RWPE2 (cell line): Measurements from ENCODE around the gene TP53I3.

Experiments
- ATAC-seq: fragments of 200-7000 bp; cut with Tn5 transposase; 3 replicates; pipeline ENCODE4 v1.9.1; 2021; ENCODE audit warnings: low read depth
- DNase-seq: peaks from one replicate; pipeline ENCODE4 v3.0.0-alpha.2; 2020; ENCODE audit warnings: low spot score
- H3K27ac ChIP-seq: fragments of 450-650 bp; 2 replicates; pipeline ENCODE4 v1.5.1; 2017; ENCODE audit warnings: mild to moderate bottlenecking; ENCODE audit not compliant: poor library complexity, severe bottlenecking
- H3K27me3 ChIP-seq: fragments of 250-450 bp; sonication (Bioruptor Pico); 2 replicates; pipeline ENCODE4 v1.5.1; 2021; ENCODE audit warnings: mild to moderate bottlenecking, moderate library complexity; ENCODE audit not compliant: insufficient read depth, poor library complexity, severe bottlenecking
- H3K36me3 ChIP-seq: fragments of 250-450 bp; sonication (Bioruptor Pico); 2 replicates; pipeline ENCODE4 v1.5.1; 2020; ENCODE audit warnings: low read depth, mild to moderate bottlenecking, moderate library complexity
- H3K4me1 ChIP-seq: fragments of 250-450 bp; sonication (Bioruptor Pico); 2 replicates; pipeline ENCODE4 v1.5.1; 2021; ENCODE audit warnings: mild to moderate bottlenecking, moderate library complexity; ENCODE audit not compliant: insufficient read depth, poor library complexity, severe bottlenecking
- H3K4me3 ChIP-seq: fragments of 250-450 bp; sonication (Bioruptor Pico); 2 replicates; pipeline ENCODE4 v1.5.1; 2021; ENCODE audit warnings: mild to moderate bottlenecking, moderate library complexity; ENCODE audit not compliant: severe bottlenecking
- H3K9me3 ChIP-seq: fragments of 250-450 bp; sonication (Bioruptor Pico); 2 replicates; pipeline ENCODE4 v1.5.1; 2021; ENCODE audit warnings: mild to moderate bottlenecking, moderate library complexity; ENCODE audit not compliant: severe bottlenecking
- TF ChIP-seq, protein P1 (sequence below): fragments of 450-650 bp; IDR thresholded peaks from one replicate; pipeline ENCODE4 v1.5.1; 2017; ENCODE audit warnings: mild to moderate bottlenecking, moderate library complexity; ENCODE audit not compliant: poor library complexity, severe bottlenecking

TP53I3 gene, protein sequence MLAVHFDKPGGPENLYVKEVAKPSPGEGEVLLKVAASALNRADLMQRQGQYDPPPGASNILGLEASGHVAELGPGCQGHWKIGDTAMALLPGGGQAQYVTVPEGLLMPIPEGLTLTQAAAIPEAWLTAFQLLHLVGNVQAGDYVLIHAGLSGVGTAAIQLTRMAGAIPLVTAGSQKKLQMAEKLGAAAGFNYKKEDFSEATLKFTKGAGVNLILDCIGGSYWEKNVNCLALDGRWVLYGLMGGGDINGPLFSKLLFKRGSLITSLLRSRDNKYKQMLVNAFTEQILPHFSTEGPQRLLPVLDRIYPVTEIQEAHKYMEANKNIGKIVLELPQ

DNA sequence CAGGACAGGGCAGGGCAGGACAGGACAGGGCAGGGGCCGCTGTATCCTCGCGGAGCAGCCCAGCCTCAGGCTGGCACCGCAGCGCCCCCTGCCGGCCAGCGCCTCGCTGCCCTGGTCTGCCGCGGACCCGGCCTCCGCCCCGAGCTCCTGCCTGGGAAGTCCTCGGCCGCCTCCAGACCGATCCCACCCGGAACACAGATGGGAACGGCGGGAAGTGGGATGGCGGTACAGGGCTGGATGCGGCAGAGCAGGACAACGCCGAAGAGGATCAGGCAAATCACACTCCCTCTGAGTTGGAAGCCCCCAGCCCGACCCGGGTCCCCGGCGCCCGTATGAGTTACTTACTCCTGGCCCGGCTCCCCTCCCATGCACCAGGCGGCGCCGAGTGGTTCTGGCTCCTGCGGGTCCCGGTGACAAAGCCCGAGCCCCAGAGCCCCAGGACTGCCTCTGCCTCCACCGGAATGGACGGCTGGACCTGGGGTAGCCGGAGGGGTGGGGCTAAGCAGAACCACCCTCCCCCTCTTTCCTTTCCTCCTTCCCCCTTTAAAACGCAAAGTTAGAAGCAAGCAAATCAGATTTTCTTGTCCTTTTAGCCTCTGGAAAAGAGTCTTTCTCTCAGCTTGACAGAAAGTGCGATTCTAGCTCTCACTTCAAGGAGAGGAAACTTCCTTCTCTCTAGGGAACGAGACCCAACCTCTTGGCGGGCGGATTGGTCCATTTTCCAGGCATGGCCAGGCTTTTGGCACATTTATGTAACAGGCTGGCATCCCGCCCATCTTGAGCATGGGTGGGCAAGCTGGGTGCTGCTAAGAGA, at the start of gene TP53I3:
TP53I3 (minus strand) TSS at position 449 of the 814 bp plus-strand sequence. CDS start 508 bp downstream, outside the sequence.
- Histone ChIP-seq H3K27me3 (no peaks in the 10 kb centered on the region), H3K4me3 (peak within 1 kb of the TSS; percentile 51), H3K36me3 (peaks cover 20% of the 10 kb centered on the region), H3K9me3 (no peaks in the 10 kb centered on the region), H3K4me1 (peaks cover 10% of the 10 kb centered on the region), H3K27ac (peak within 1 kb of the TSS; percentile 93)
- DNase-seq (peak; percentile 90), ATAC-seq (peak; percentile 84)
- TF ChIP-seq, protein P1, sequence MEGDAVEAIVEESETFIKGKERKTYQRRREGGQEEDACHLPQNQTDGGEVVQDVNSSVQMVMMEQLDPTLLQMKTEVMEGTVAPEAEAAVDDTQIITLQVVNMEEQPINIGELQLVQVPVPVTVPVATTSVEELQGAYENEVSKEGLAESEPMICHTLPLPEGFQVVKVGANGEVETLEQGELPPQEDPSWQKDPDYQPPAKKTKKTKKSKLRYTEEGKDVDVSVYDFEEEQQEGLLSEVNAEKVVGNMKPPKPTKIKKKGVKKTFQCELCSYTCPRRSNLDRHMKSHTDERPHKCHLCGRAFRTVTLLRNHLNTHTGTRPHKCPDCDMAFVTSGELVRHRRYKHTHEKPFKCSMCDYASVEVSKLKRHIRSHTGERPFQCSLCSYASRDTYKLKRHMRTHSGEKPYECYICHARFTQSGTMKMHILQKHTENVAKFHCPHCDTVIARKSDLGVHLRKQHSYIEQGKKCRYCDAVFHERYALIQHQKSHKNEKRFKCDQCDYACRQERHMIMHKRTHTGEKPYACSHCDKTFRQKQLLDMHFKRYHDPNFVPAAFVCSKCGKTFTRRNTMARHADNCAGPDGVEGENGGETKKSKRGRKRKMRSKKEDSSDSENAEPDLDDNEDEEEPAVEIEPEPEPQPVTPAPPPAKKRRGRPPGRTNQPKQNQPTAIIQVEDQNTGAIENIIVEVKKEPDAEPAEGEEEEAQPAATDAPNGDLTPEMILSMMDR, result peak; percentile 98

DNA sequence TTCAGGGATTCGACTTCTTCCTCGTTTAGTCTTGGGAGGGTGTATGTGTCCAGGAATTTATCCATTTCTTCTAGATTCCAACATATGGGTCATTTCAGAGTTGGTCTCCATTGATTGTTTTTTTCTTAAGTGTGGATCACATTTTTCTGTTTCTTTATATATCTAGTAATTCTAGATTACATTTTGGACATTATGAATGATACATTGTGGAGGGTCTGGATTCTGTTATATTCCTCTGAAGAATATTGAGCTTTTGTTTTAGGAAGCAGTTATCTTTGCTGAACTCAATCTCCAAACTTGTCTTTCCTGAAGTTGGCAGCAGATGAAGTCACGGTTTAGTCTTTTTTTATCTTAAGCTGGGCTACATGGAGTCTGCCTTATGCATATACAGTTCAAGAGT, 47.9 kb upstream of the TP53I3 start:
- ATAC-seq (no peak), DNase-seq (no peak)
- Histone ChIP-seq H3K4me3 (no peak overlapping the region), H3K36me3 (no peaks in the 10 kb centered on the region), H3K4me1 (no peaks in the 10 kb centered on the region), H3K27me3 (no peaks in the 10 kb centered on the region), H3K9me3 (no peaks in the 10 kb centered on the region), H3K27ac (no peak overlapping the region)
- TF ChIP-seq, protein P1, result no peak

DNA sequence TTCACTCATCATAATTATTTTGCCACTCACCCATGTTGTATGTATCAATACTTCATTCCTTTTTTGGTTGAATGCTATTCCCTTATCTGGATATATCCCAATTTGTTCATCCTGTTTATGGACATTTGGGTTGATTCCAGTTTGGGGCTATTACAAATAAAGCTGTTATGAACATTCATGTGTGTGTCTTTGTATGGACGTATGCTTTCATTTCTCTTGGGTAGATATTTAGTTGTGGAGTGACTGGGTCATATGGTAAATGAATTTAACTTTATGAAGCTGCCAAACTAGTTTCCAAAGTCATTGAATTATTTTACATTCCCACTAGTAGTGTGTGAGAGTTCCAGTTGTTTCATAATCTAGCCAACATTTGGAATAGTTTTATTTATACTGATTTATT, 41.3 kb upstream of the TP53I3 start:
- DNase-seq (no peak), ATAC-seq (no peak)
- no peaks in the 10 kb centered on the region for H3K36me3 ChIP-seq
- TF ChIP-seq, protein P1, result no peak
- H3K27me3 ChIP-seq, result no peaks in the 10 kb centered on the region
- H3K4me1 ChIP-seq, result peaks cover 10% of the 10 kb centered on the region
- H3K9me3 ChIP-seq, result no peaks in the 10 kb centered on the region
- no peak overlapping the region for H3K27ac ChIP-seq
- no peak overlapping the region for H3K4me3 ChIP-seq

DNA sequence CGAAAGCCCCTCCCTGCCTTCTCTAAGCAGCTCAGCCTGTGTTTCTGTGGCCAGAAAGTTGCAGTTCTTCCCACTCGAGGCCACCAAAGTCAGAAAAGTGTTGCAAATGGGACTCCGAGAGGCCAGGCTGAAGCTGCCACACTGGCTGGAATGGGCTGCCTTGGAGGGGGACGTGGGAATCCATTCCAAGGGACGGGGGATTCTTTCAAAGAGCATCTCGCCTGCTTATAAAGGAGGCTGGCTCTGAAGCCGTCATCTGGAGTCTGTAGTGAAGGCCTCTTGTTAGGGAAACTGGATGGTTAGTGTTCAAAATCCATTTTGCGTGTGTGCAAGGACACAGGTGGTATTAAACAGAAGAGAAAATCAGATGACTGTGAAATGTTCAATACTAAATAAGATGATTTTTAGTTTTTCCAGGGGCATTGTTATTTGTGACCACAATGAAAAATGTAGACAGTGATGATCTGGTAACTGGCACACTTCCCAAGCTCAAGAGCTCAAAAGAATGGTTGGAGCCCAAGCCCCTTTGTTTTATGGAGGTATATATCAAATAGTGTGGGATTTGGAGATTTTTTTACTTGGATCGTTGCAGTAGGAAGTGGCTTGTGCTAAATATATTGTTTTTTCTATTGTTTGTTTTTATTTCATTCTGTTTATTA, 39.4 kb upstream of the TP53I3 start:
- Histone ChIP-seq H3K36me3 (no peaks in the 10 kb centered on the region), H3K4me3 (peak overlapping the region; percentile 97), H3K4me1 (peaks cover 10% of the 10 kb centered on the region), H3K9me3 (no peaks in the 10 kb centered on the region), H3K27me3 (no peaks in the 10 kb centered on the region), H3K27ac (peak overlapping the region; percentile 62)
- ATAC-seq (peak; percentile 31; the same call in 2 of the 3 replicates), DNase-seq (no peak)
- TF ChIP-seq, protein P1, result no peak
